GM12874 (cell line): ENCODE results near the gene MIF.

Experiments
- TF ChIP-seq, protein P1 (sequence below): IDR thresholded peaks from 2 replicates; pipeline ENCODE4 v1.5.1; 2011; ENCODE audit warnings: low read depth, mild to moderate bottlenecking, control low read depth, low read length, moderate library complexity; ENCODE audit not compliant: insufficient read depth

Gene MIF

DNA sequence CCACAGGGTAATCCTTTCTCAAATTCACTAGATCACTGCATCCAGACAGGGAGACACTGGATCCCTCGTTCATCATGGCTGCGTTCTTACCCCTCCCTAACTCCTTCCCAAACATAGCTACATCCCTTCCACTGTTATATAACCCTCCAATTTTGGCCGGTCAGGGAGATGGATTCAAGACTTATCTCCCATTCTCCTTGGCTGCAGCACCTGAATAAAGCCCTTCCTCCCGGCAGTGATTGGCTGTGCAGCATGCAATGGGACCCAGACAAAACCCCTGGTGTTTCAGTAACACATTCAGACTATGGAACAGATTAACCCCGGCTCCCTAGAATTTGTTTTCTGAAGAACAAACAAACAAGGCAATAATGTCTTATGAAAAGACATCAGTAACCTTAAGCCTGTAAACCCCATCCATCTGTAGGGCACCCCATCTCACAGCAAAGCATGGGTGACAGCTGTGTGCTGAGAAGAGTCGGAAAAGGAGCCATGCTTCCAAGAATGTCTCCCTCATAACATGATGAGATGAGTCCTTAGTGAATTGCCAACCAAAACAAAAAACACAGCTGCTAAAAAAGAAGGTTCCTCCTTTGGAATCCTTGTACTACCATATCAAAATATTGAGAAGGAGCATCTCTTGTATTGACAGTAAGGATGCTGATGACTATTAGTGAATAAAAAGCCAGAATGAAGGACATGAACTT lies 5.0 kb downstream of the MIF start:
- TF ChIP-seq, protein P1, sequence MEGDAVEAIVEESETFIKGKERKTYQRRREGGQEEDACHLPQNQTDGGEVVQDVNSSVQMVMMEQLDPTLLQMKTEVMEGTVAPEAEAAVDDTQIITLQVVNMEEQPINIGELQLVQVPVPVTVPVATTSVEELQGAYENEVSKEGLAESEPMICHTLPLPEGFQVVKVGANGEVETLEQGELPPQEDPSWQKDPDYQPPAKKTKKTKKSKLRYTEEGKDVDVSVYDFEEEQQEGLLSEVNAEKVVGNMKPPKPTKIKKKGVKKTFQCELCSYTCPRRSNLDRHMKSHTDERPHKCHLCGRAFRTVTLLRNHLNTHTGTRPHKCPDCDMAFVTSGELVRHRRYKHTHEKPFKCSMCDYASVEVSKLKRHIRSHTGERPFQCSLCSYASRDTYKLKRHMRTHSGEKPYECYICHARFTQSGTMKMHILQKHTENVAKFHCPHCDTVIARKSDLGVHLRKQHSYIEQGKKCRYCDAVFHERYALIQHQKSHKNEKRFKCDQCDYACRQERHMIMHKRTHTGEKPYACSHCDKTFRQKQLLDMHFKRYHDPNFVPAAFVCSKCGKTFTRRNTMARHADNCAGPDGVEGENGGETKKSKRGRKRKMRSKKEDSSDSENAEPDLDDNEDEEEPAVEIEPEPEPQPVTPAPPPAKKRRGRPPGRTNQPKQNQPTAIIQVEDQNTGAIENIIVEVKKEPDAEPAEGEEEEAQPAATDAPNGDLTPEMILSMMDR: no peak

DNA sequence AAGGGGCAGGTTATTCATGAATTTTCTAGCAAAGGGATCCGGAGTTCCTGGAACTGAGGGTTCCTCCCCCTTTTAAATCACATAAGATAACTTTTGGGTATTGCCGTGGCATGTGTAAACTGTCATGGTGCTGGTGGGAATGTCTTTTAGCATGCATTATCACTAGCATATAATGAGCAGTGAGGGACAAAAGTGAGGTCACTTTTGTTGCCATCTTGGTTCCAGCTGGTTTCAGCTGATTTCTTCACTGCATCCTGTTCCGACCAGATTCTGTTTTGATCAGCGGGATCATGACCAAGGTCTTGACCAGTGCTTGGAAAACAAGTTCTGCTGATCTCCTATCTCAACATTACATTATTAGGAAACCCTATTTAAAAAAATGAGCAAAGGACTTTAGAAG lies 7.4 kb downstream of the MIF start:
- TF ChIP-seq, protein P1: no peak

DNA sequence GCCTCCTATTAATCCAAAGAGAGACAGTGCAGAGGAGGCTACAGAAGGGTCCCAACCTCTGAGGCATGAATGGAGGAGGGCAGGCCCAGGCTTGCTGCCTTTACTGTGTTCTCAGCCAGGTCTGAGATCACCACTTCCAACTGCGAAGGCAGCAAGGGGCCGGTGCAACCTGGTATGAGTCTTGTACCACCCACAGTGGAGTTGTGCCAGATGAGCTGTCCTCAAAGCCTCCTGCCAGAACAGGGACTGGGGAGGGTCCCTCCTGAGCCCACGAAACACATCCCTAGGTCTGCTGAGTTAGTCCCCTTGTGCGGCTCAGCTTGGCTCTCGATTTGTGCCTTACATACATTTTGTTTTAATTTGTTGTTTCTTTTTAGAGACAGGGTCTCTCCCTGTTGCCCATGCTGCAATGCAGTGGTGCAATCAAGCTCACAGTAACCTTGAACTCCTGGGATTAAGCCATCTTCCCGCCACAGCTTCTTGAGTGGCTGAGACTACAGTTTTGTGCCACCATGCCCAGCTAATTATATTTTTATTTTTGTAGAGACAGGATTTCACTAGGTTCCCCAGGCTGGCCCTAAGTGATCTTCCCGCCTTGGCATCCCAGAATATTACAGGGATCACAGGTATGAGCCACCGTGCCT lies 9.3 kb downstream of the MIF start:
- TF ChIP-seq, protein P1: no peak

DNA sequence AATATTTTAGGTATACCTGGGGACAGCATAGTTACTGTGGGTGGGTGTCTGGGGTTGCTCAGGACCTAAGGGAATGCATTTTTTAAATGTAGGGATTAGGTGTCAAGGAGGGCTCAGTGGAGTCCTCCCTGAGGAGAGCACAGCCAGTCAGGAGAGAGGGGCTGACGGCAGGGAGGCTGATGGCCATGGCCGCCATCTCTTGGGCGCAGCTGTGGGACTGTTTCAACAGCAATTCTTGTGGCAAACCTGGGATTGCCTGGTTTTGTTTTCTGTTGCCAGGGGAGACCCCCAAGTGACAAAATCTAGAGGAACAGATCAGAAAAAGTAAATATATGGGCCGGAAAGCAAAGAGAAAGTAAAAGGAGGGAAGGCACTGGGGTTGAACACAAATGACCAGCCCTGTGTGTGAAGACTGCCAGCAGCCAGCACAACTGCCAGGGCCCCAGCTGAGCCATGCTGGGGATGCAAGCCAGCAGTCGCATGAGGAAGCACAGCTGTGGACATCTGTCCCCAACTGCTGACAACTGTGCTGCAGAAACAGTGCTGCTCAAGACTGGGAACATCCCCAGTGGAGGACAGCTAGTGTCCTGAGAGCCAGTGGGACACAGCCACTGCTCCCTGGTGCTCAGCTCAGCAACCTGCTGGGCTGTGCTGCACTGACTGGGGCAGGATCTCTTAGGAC lies 10.5 kb downstream of the MIF start:
- TF ChIP-seq, protein P1: no peak

DNA sequence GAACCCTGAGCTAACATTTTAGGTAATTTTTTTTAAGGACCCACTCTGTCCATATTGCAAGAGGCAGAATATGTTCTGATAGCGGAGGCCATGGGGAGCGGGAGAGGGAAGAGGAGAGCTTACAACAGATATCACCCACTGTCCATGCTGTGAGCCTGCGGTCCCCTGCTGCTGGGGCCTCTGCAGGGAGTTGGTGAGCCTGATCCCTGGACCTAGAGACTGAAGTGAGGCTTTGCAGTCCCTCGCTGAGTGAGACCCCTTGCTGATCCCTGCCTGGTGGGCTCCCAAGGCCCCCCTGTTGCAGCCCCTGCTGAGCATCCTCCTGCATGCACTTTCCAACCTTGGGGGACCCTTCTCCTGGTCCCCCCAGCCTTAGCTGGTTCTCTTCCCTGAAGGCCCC lies 12.5 kb downstream of the MIF start:
- TF ChIP-seq, protein P1: no peak

DNA sequence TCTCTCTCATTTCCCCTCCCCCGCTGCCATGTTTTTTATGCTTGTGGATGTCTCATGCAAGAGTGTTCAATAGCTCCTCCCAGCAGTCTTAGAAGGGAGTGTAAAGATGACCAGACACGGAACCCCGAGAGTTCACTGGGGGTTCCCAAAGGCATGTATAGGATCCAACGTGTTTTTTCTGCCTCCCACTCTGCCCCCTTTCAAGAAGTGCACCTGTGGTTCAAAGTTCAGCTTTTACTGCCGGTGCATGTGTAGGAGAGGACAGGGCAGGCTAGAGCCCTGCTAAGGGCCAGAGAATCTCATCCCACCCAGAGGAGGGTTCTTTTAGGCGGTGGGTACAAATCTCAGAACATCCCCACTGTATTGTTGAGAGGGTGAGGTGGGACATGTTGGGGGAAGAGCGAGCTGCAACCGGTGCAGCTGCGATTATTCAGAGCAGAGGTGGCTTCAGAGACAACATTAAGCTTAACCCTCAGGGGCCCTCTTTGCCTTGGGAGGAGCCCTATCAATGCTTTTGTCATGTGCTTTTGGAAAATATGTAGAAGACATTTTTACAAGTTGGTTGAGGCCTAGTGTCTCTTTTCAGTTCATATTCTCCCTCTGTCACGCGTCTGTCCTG lies 14.5 kb downstream of the MIF start:
- TF ChIP-seq, protein P1: no peak

DNA sequence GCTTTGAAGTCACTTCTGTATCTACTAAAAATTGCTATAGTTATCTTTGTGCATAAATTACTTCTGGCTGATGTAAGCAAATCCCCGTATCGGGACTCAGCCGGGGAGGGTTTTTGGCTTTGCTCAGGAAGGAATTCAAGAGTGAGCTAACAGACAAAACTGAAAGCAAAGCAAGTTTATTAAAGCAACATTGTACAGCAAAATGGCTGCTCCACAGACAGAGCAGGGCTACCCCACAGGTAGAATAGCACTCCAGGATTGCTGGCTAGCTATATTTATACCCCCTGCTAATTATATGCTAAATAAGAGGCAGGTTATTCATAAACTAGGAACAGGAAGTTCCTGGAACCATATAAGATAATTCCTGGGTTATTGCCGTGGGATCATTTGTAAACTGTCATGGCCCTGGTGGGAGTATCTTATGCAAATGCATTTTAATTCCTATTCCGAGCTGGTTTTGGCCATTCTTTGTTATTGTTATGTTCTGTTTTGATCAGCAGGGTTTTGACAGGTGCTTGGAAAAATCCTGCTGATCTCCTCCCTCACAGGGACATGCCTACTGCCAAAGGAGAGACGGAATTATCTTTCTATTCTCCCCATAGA lies 15.2 kb downstream of the MIF start:
- TF ChIP-seq, protein P1: no peak
